ENCODE results near the gene CNIH2. TPM values are rescaled to one million over a fixed set of nuclear protein-coding genes. Genes with fewer than 3 reads are reported as not detected.

CNIH2 gene
- total RNA-seq, 1 donor from 2014 or later: 0.07 TPM

GRCh38 chr11:66329165-66329673 is 51.2 kb downstream of the CNIH2 start:
- DNase-seq (ENCODE audit: low read depth, low spot score): no peak

- no peak for DNase-seq (ENCODE audit: low read depth, low spot score)
Observed at GRCh38 chr11:66330931-66331330, 53.0 kb downstream of the CNIH2 start.

GRCh38 chr11:66331542-66332370 is 53.8 kb downstream of the CNIH2 start:
- DNase-seq (ENCODE audit: low read depth, low spot score): no peak

GRCh38 chr11:66332371-66333219 is 54.6 kb downstream of the CNIH2 start:
- no peak for DNase-seq (ENCODE audit: low read depth, low spot score)

GRCh38 chr11:66333220-66333877 is 55.4 kb downstream of the CNIH2 start:
- no peak for DNase-seq (ENCODE audit: low read depth, low spot score)

Other genes starting within 250 kb of the CNIH2 start
- 0.07 and 0.14 TPM in 2 replicates for gene GAL3ST3, start 229.0 kb upstream of the CNIH2 start, total RNA-seq
- 107 and 129 TPM in 2 replicates for gene SF3B2, start 225.8 kb upstream of the CNIH2 start, total RNA-seq
- gene PACS1, start 207.9 kb upstream of the CNIH2 start, total RNA-seq: 17.5 and 21.9 TPM in 2 replicates
- gene KLC2, start 20.5 kb upstream of the CNIH2 start, total RNA-seq: 12.0 and 12.1 TPM in 2 replicates
- 79.5 and 83.3 TPM in 2 replicates for gene RAB1B, start 9.5 kb upstream of the CNIH2 start, total RNA-seq
- gene YIF1A, start 11.0 kb downstream of the CNIH2 start, total RNA-seq: 146 and 204 TPM in 2 replicates
- not detected in 2 replicates for gene TMEM151A, start 13.7 kb downstream of the CNIH2 start, total RNA-seq
- 0.04 TPM in 1 of 2 replicates, not detected in the other for gene CD248, start 38.9 kb downstream of the CNIH2 start, total RNA-seq
- gene RIN1, start 58.3 kb downstream of the CNIH2 start, total RNA-seq: 4.7 and 6.4 TPM in 2 replicates
- 80.5 and 86.2 TPM in 2 replicates for gene BRMS1, start 66.9 kb downstream of the CNIH2 start, total RNA-seq
- 34.2 and 36.7 TPM in 2 replicates for gene B4GAT1, start 69.5 kb downstream of the CNIH2 start, total RNA-seq
- gene SLC29A2, start 93.6 kb downstream of the CNIH2 start, total RNA-seq: 0.33 and 0.85 TPM in 2 replicates
- gene NPAS4, start 142.9 kb downstream of the CNIH2 start, total RNA-seq: not detected in 2 replicates
- gene MRPL11, start 160.7 kb downstream of the CNIH2 start, total RNA-seq: 46.9 and 48.5 TPM in 2 replicates
- 4.0 and 5.2 TPM in 2 replicates for gene PELI3, start 188.7 kb downstream of the CNIH2 start, total RNA-seq
- gene DPP3, start 202.3 kb downstream of the CNIH2 start, total RNA-seq: 65.5 and 89.1 TPM in 2 replicates
- gene BBS1, start 232.5 kb downstream of the CNIH2 start, total RNA-seq: 17.4 and 27.7 TPM in 2 replicates